GM18498 (cell line): ENCODE measurements around the gene BRS3.

Source experiments
- ATAC-seq: cut with Tn5 transposase; IDR thresholded peaks from one replicate; pipeline ENCODE4 v1.9.1; 2021; ENCODE audit warnings: mild to moderate bottlenecking, moderate library complexity; ENCODE audit not compliant: unreplicated experiment

The BRS3 gene

DNA sequence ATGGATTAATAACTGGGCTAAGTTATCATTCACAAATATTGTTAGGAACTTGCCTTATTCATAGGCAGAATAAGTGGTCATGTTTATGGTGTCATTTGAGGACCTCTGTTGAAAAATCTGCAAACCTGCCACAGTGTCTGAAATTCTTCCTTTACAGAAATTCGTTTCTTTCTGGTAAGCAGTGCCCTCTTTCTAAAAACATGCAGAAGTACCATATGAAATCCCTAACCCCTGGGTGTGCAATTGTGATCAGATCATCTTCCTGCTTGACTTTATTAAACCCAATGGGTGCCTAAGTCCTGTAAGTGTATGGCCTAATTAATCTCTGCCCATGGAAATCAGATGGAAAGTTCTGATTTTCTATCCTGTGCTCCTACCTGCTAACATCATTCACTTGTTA lies 5.3 kb downstream of the BRS3 start:
- no peak for ATAC-seq

DNA sequence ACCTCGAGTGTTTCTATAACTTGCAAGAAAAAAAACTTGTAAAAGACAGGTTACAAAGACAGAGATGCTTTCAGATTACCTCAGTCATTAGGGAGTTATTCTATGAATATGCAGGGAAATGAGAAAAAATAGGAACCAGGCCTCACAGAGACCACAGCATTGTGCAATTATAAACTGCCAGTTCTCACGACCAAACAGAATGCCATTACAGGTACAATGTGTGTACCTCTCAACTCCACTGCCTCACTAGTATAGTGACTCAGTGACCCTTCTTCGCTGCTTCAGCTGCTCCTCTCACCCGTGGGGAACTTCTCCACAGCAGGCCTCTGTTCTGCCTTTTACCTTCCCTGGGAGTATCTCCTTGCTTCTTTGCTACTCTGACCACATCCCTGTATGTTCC lies 7.3 kb downstream of the BRS3 start:
- ATAC-seq = no peak

GRCh38 chrX:136496186-136496763 lies 8.5 kb downstream of the BRS3 start:
- ATAC-seq = no peak

- ATAC-seq = peak; percentile 87
Measured at GRCh38 chrX:136496764-136497555, 9.2 kb downstream of the BRS3 start.

DNA sequence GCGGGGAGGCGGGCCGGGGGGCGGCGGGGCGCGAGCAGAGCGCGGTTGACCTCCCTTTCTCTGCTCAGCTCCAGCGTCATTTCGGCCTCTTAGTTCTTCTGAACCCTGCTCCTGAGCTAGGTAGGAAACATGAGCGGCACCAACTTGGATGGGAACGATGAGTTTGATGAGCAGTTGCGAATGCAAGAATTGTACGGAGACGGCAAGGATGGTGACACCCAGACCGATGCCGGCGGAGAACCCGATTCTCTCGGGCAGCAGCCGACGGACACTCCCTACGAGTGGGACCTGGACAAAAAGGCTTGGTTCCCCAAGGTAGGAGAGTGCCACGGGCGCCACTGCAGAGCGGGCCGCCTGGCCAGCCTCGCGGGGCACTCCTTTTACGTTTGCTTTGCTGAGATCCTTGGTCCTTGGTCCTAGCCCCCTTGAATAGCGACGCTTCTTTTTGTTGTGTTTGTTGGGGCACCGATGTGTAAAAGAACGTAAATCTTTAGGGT lies 9.9 kb downstream of the BRS3 start, which contains the start of gene HTATSF1:
Gene HTATSF1, plus strand, starts transcription at position 37 of the 497 bp plus-strand sequence. Its CDS starts 93 bp downstream, at position 130.
- peak; percentile 13 for ATAC-seq

- no peak for ATAC-seq
Measured at GRCh38 chrX:136519069-136519468, 31.3 kb downstream of the BRS3 start.

DNA sequence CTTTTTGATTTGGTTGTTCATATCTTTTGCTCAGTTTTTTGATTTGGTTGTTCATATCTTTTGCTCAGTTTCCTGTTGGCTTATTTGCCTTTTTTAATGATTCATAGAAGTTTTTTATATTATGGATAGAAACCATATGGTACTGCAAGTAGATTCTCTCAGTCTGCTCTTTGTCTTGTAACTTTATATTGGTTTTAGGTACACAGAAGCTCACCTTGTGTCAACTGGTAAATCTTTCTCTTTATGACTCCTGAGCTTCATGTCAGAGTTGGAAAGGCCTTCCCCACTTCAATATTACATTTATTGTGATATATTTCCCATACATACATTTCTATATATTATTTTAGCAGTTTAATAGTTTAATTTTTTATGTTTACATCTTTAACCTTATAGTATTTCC lies 36.0 kb downstream of the BRS3 start:
- ATAC-seq = no peak

DNA sequence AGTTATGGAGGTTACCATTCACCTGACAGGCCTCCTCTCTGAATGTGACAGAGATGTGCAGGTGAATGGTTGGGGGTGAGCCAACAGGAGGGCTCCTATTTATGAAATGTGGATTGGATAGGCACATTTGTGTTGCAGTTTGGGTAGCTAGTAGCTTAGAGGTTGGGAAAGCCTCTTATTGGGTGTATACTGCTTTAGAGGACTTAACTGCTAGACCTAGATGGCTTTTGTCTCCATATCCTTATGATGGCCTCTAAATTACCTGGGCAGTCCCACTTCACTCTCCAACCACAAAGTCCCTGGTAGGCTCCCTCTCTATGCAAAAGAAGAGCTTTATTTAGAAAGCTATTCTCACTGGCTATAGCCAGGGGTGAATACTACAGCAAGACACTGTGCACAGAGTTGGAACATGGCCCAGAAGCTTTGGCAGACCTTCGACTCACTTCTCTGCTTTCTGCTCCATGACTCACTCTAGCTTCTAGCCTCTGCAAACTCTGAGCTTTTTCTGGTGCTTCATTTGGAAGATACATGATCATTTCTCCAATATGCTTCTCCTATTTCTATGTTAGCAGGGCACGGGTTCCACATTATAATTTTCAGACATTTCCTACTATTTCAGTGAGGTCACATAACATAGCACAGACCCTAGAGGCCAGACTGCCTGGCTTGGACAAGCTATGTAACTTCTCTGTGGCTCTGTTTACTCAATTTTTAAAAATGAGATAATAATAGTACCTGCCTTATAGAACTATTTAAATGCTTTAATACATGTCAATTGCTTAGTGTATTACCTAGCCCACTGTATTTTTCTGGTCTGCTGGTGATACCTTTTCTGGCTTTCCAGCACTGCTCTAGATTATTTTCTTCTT lies 38.2 kb downstream of the BRS3 start:
- no peak for ATAC-seq

DNA sequence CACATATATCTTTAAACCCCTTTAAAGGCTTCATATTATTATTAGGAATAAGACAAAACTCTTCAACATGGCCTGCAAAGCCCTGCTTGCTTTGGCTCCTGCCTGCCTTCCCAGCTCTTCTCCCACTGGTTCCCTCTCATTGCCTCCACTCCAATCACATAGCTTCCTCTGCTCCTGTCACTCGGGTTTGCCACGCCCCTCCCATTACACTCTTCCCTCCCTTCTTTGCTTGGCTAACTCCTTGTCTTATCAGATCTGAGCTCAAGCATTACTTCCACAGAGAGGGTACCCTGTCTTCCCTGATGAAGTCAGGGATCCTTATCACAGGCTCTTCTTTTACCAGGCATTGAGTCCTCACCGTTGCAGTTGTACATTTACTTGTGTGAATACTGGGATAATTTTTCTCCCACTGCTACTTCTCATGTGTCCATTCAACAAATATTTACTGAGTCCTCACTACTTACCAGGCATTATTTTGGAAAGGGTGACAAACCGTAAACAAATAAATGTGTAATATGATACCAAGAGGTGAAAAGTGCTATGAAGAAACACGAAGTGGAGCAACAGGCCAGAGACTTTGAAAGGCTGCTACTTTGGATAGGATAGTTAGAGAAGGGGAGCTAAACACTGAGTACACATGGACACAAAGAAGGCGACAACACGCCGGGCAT lies 41.0 kb downstream of the BRS3 start:
- no peak for ATAC-seq

DNA sequence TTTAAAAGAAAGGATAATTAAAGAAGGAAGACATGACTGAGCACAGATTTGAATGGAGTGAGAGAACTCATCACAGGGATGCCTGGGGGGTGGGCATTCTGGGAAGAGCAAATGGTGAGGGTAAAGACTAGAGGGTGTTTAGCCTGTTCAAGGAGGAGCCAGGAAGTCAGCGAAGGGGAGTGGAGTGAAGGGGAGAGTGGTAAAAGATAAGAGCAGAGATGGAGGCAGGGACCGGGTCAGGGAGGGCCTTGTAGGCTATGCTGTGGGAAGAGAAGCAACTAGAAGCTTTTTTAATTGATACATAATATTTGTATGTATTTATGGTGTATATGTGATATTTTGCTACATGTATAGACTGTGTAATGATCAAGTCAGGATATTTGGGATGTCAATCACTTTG lies 42.0 kb downstream of the BRS3 start:
- ATAC-seq = no peak

DNA sequence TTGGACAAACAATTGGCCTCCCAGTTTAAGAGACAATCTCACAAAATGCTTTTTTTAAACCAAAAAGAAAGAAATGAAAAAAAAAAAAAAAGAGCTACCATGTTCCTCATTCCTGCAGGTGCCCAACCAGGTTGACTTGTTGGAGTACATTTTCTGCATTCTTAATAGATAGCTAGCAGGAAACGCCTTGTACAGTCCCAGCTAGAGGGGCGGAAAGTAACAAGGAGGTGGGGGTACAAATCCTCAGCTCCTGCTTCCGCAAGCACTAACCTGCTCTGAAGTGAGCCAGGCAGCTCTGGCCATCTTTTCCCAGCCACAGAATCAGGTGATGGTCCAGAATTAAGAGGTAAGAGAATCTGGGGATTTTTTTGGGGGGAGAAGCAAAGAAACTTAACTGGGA lies 44.2 kb downstream of the BRS3 start, which contains the start of gene VGLL1:
Gene VGLL1, plus strand, starts transcription at position 265 of the 400 bp plus-strand sequence. CDS start 3,806 bp downstream, outside the sequence.
- no peak for ATAC-seq

- ATAC-seq = no peak
Measured at GRCh38 chrX:136534131-136534530, 46.4 kb downstream of the BRS3 start.

- ATAC-seq = no peak
Measured at GRCh38 chrX:136538811-136539210, 51.1 kb downstream of the BRS3 start.

- ATAC-seq = no peak
Measured at GRCh38 chrX:136540226-136540625, 52.5 kb downstream of the BRS3 start.

DNA sequence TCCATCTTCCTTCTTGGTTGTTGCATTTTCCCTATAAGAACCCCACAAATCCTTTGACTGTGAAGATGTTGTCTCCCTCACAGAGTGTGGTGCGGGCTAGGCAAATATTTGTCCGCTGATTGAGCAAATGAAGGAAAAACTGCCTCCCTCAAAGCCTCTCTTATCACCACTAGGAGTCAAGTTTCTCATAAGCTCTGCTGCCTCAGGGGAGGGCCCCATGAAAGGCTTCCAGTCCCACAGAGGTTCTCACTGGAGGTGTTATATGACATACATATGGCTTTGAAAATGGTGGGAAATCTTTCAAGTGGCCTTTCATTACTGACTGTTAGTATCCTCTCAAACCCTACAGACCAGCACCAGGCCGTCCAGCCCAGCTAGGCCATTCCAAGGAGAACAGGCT lies 53.5 kb downstream of the BRS3 start:
- no peak for ATAC-seq

DNA sequence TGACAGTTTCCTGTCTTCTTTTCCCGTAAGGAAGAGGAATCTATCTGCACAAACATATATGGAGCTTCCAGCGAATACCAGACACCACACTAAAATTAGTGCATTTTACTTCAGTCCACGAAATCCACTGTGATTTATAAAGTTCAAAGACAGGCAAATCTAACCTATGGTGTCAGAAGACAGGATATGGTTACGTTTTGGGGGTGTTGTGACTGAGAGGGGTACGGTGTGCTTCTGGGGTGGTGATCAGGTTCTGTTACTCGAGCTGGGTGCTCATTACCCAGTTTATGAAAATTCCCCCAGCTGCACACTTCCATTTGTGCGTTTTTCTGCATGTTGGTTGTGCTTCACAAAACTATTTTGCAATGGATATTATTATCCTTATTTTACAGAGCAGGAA lies 54.5 kb downstream of the BRS3 start:
- ATAC-seq = no peak
